IMR-90 (cell line): ENCODE data around the gene CPD. TPM values are rescaled to one million over a fixed set of nuclear protein-coding genes. Genes with fewer than 3 reads are reported as not detected.

Experiments used
- ATAC-seq: fragments of 200-7000 bp; cut with Tn5 transposase; 2 replicates; pipeline ENCODE4 v1.9.1; 2020; ENCODE audit warnings: low read depth, mild to moderate bottlenecking, moderate library complexity
- BruUV-seq: library from RNA; stranded (reverse); fragments of 400-500 nt; replicated peaks from 2 replicates; lab custom pipeline; 2021; lab: Mats Ljungman, UMichigan
- CTCF ChIA-PET: fragments of 300-600 bp; formaldehyde crosslinking; extraction: SDS; loops from one replicate; lab custom pipeline; 2021; ENCODE audit warnings: antibody characterized with exemption; lab: Yijun Ruan, JAX
- POLR2A ChIA-PET: fragments of 300-600 bp; sonication (Branson Sonifier 250); formaldehyde crosslinking; loops from one replicate; lab custom pipeline; 2022; ENCODE audit warnings: antibody characterized with exemption; ENCODE audit not compliant: unreplicated experiment; lab: Charles Lee
- DNase-seq: peaks from one replicate; pipeline ENCODE4 v3.0.0; 2013
- H2AFZ ChIP-seq: replicated peaks from 2 replicates; pipeline ENCODE3; 2013; ENCODE audit warnings: low read length, mild to moderate bottlenecking; ENCODE audit not compliant: poor library complexity
- H2AK5ac ChIP-seq: 2 replicates; pipeline ENCODE4 v1.6.1; 2013; ENCODE audit warnings: low read depth, low read length, inconsistent platforms
- H2AK9ac ChIP-seq: replicated peaks from 2 replicates; pipeline ENCODE3; 2013; ENCODE audit warnings: mild to moderate bottlenecking, low read depth, low read length, moderate library complexity; ENCODE audit not compliant: poor library complexity
- H2BK120ac ChIP-seq: 2 replicates; pipeline ENCODE4 v1.6.1; 2013; ENCODE audit warnings: low read depth, low read length, inconsistent platforms
- H2BK15ac ChIP-seq: 3 replicates; pipeline ENCODE4 v1.6.1; 2013; ENCODE audit warnings: low read depth, low read length, inconsistent platforms
- H2BK20ac ChIP-seq: 2 replicates; pipeline ENCODE4 v1.6.1; 2013; ENCODE audit warnings: low read depth, mild to moderate bottlenecking, inconsistent platforms, low read length, moderate library complexity
- H2BK5ac ChIP-seq: 2 replicates; pipeline ENCODE4 v1.6.1; 2013; ENCODE audit warnings: mild to moderate bottlenecking, low read depth, low read length, inconsistent platforms; ENCODE audit not compliant: poor library complexity, severe bottlenecking
- H3K14ac ChIP-seq: replicated peaks from 2 replicates; pipeline ENCODE4 v1.6.1; 2013; ENCODE audit warnings: low read depth, low read length, inconsistent platforms
- H3K18ac ChIP-seq: 2 replicates; pipeline ENCODE4 v1.6.1; 2013; ENCODE audit warnings: low read depth, low read length, control low read depth
- H3K23ac ChIP-seq: 2 replicates; pipeline ENCODE4 v1.6.1; 2013; ENCODE audit warnings: low read depth, low read length, inconsistent platforms
- H3K27ac ChIP-seq: 2 replicates; pipeline ENCODE4 v1.5.1; 2013; ENCODE audit warnings: mild to moderate bottlenecking, control low read depth, low read length; ENCODE audit not compliant: insufficient read depth
- H3K27me3 ChIP-seq: 2 replicates; pipeline ENCODE4 v1.6.1; 2013; ENCODE audit warnings: low read length; ENCODE audit not compliant: control insufficient read depth, insufficient read depth
- H3K36me3 ChIP-seq: 2 replicates; pipeline ENCODE4 v1.6.1; 2013; ENCODE audit warnings: low read length, mixed read lengths; ENCODE audit not compliant: control insufficient read depth, insufficient read depth
- H3K4ac ChIP-seq: 2 replicates; pipeline ENCODE4 v1.6.1; 2013; ENCODE audit warnings: low read depth, low read length, inconsistent platforms
- H3K4me1 ChIP-seq: 2 replicates; pipeline ENCODE4 v1.6.1; 2013; ENCODE audit warnings: low read length, mixed read lengths; ENCODE audit not compliant: control insufficient read depth, insufficient read depth
- H3K4me2 ChIP-seq: 2 replicates; pipeline ENCODE4 v1.6.1; 2013; ENCODE audit warnings: low read depth, mild to moderate bottlenecking, control low read depth, low read length, moderate library complexity
- H3K4me3 ChIP-seq: 2 replicates; pipeline ENCODE4 v1.5.1; 2013; ENCODE audit warnings: low read depth, mild to moderate bottlenecking, control low read depth, low read length, moderate library complexity; ENCODE audit not compliant: insufficient read depth
- H3K56ac ChIP-seq: 2 replicates; pipeline ENCODE4 v1.6.1; 2013; ENCODE audit warnings: low read length, inconsistent platforms; ENCODE audit not compliant: insufficient read depth; ENCODE audit errors: extremely low read depth
- H3K79me1 ChIP-seq, 2 experiments: 2 replicates each; pipeline ENCODE4 v1.6.1; 2013; ENCODE audit warnings: low read length in 2 of 2, inconsistent platforms in 1 of 2, low read depth in 1 of 2
- H3K9ac ChIP-seq: 2 replicates; pipeline ENCODE4 v1.6.1; 2013; ENCODE audit warnings: low read depth, low read length, control low read depth
- H3K9me1 ChIP-seq: 2 replicates; pipeline ENCODE4 v1.6.1; 2013; ENCODE audit warnings: low read length, inconsistent platforms; ENCODE audit not compliant: insufficient read depth
- H3K9me3 ChIP-seq: 2 replicates; pipeline ENCODE4 v1.6.1; 2013; ENCODE audit warnings: low read length; ENCODE audit not compliant: control insufficient read depth, insufficient read depth
- H4K20me1 ChIP-seq: 2 replicates; pipeline ENCODE4 v1.6.1; 2013; ENCODE audit warnings: low read length, inconsistent platforms; ENCODE audit not compliant: insufficient read depth
- H4K5ac ChIP-seq: 2 replicates; pipeline ENCODE4 v1.6.1; 2013; ENCODE audit warnings: mild to moderate bottlenecking, low read depth, low read length, control low read depth
- H4K8ac ChIP-seq, 2 experiments: 2 replicates each; pipeline ENCODE4 v1.6.1; 2013; ENCODE audit warnings: low read depth in 2 of 2, low read length in 2 of 2, control low read depth in 1 of 2, inconsistent platforms in 1 of 2
- H4K91ac ChIP-seq: 2 replicates; pipeline ENCODE4 v1.6.1; 2013; ENCODE audit warnings: low read depth, low read length, inconsistent platforms; ENCODE audit not compliant: insufficient read depth
- FOS ChIP-seq: fragments of 150-350 bp; IDR thresholded peaks from 2 replicates; pipeline ENCODE4 v1.6.1; 2016; ENCODE audit warnings: low read depth, low read length
- MAFK ChIP-seq: IDR thresholded peaks from 2 replicates; pipeline ENCODE4 v1.6.1; 2012; ENCODE audit warnings: low read depth, low read length, improper control_type of control experiment
- MXI1 ChIP-seq: IDR thresholded peaks from 2 replicates; pipeline ENCODE4 v1.6.1; 2012; ENCODE audit warnings: low read depth, mild to moderate bottlenecking, low read length, moderate library complexity, borderline replicate concordance
- POLR2A ChIP-seq: IDR thresholded peaks from 2 replicates; pipeline ENCODE4 v1.6.1; 2012; ENCODE audit warnings: mild to moderate bottlenecking, low read depth, low read length
- RAD21 ChIP-seq: IDR thresholded peaks from 2 replicates; pipeline ENCODE4 v1.6.1; 2012; ENCODE audit warnings: low read length, improper control_type of control experiment
- RCOR1 ChIP-seq: IDR thresholded peaks from 2 replicates; pipeline ENCODE4 v1.6.1; 2012; ENCODE audit warnings: mild to moderate bottlenecking, low read length, improper control_type of control experiment; ENCODE audit not compliant: insufficient replicate concordance
- RFX5 ChIP-seq: IDR thresholded peaks from 2 replicates; pipeline ENCODE4 v1.8.0; 2012; ENCODE audit warnings: low read depth, mild to moderate bottlenecking, low read length, moderate library complexity
- SMC3 ChIP-seq: fragments of 150-350 bp; IDR thresholded peaks from 2 replicates; pipeline ENCODE4 v1.6.1; 2016; ENCODE audit warnings: low read depth, mild to moderate bottlenecking, antibody characterized with exemption, low read length, moderate library complexity
- WGBS, 2 experiments: methylation state at CpG; one replicate each; pipeline versions ENCODE4 v1.1.5 to v1.1.7; 2013; ENCODE audit warnings: missing lambda C conversion rate in 2 of 2; ENCODE audit not compliant: insufficient read length in 1 of 2; ENCODE audit errors: extremely low coverage in 2 of 2; 5-methylcytosine and 5-hydroxymethylcytosine counted together
- dilution Hi-C: fragments of 300-500 bp; cut with HindIII; formaldehyde crosslinking; loops from one replicate; pipeline ENCODE4 v1.14.3; 2018; ENCODE audit warnings: low sequenced_read_pairs; ENCODE audit not compliant: unreplicated experiment
- in situ Hi-C: fragments of 300-500 bp; cut with MboI; formaldehyde crosslinking; loops from 3 replicates; pipeline ENCODE4 v1.14.3; 2019; ENCODE audit warnings: low sequenced_read_pairs, inconsistent platforms, mixed read lengths
- intact Hi-C: fragments of 100-400 bp; cut with micrococcal nuclease; formaldehyde crosslinking; loops from 2 replicates; pipeline ENCODE4 v1.10.0; 2022
- polyA plus RNA-seq, 3 experiments: library from polyadenylated mRNA; depleted of rRNA; stranded (reverse); fragments of >200 nt; gene quantifications; 2 replicates each; pipeline ENCODE4 v1.2.3, GENCODE V29; 2012; ENCODE audit warnings: low replicate concordance in 1 of 3
- total RNA-seq: library from RNA; depleted of rRNA; stranded (reverse); fragments of >200 nt; gene quantifications from 2 replicates; pipeline ENCODE4 v1.2.3, GENCODE V29; 2012
- TF ChIP-seq, protein P1 (sequence below): fragments of 150-350 bp; IDR thresholded peaks from 2 replicates; pipeline ENCODE4 v1.6.1; 2017; ENCODE audit warnings: mild to moderate bottlenecking, antibody characterized with exemption, low read length, low read depth
- TF ChIP-seq, protein P2 (sequence below): fragments of 150-350 bp; IDR thresholded peaks from 2 replicates; pipeline ENCODE4 v1.6.1; 2016; ENCODE audit warnings: low read depth, mild to moderate bottlenecking, low read length, moderate library complexity, borderline replicate concordance

Gene CPD
- total and polyA plus RNA-seq, 2 of the 4 experiments (the other 2 are of a cell fraction), result 23.4 to 94.5 TPM

DNA sequence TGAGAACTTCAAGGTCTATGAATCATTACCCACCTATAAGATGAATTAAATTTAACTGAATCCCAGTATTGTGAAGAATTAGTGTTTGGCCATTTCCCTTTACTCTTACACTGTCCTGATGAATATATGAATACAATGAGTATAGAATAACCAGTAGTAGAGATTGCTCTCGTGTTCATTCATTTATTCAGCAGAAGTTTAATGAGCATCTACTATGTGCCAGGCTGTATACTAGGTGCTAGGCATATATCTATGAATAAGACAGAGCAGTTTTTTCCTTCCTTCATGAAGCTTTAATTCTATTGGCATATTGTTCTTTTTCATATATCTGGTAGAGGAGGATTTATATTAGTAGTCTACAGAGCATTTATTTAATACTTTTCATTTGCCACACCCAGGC is 104.4 kb downstream of the CPD start:
- Histone ChIP-seq H3K23ac (no peak overlapping the region), H3K36me3 (peaks cover 28% of the 10 kb centered on the region), H3K9me1 (no peaks in the 10 kb centered on the region; the same call in 1 of the 2 replicates), H3K27ac (no peak overlapping the region), H2AK9ac (no peak overlapping the region), H4K20me1 (no peaks in the 10 kb centered on the region; the same call in 1 of the 2 replicates), H4K91ac (no peak overlapping the region), H3K4me2 (no peak overlapping the region), H3K14ac (no peak overlapping the region), H2BK5ac (no peak overlapping the region), H3K4ac (no peak overlapping the region), H3K9ac (no peak overlapping the region), H3K9me3 (no peaks in the 10 kb centered on the region), H4K5ac (no peak overlapping the region), H2BK15ac (no peak overlapping the region), H3K27me3 (no peaks in the 10 kb centered on the region), H2AFZ (no peak overlapping the region), H2BK120ac (no peak overlapping the region), H3K4me1 (no peaks in the 10 kb centered on the region; the same call in 1 of the 2 replicates), H3K79me1 (peaks cover 5 to 18% of the 10 kb centered on the region in 2 experiments; a peak in 3 of 4 replicates), H3K56ac (no peak overlapping the region), H4K8ac (no peak overlapping the region), H2BK20ac (no peak overlapping the region), H3K18ac (no peak overlapping the region), H3K4me3 (no peak overlapping the region), H2AK5ac (no peak overlapping the region)
- DNase-seq, result no peak
- ChIA-PET POLR2A (no interaction called here), CTCF (no interaction called here)
- no TSS peak for BruUV-seq
- dilution Hi-C loops (no loop called here), intact Hi-C loops (no loop called here), in situ Hi-C loops (no loop called here)
- TF ChIP-seq, protein P1, sequence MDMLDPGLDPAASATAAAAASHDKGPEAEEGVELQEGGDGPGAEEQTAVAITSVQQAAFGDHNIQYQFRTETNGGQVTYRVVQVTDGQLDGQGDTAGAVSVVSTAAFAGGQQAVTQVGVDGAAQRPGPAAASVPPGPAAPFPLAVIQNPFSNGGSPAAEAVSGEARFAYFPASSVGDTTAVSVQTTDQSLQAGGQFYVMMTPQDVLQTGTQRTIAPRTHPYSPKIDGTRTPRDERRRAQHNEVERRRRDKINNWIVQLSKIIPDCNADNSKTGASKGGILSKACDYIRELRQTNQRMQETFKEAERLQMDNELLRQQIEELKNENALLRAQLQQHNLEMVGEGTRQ, result no peak
- TF ChIP-seq FOS (no peak), RAD21 (no peak), RCOR1 (no peak), MXI1 (no peak), POLR2A (no peak), RFX5 (no peak), SMC3 (no peak), MAFK (no peak)
- TF ChIP-seq, protein P2, sequence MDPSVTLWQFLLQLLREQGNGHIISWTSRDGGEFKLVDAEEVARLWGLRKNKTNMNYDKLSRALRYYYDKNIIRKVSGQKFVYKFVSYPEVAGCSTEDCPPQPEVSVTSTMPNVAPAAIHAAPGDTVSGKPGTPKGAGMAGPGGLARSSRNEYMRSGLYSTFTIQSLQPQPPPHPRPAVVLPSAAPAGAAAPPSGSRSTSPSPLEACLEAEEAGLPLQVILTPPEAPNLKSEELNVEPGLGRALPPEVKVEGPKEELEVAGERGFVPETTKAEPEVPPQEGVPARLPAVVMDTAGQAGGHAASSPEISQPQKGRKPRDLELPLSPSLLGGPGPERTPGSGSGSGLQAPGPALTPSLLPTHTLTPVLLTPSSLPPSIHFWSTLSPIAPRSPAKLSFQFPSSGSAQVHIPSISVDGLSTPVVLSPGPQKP, result no peak
- WGBS, 2 experiments, result no CpG with 5 or more reads among the region's 1 CpG
- ATAC-seq, result no peak
